Superior temporal gyrus (tissue), 1 donor: ENCODE results near the gene FRMPD4.
"Not testable (repeated sequence)": the region's sequence is repeated elsewhere in the genome, so short reads cannot be mapped to it uniquely, and the experiment has no call there.

Experiments
- DNase-seq: peaks from one replicate; pipeline ENCODE4 v3.0.0-alpha.2; 2016; ENCODE audit errors: extremely low spot score

FRMPD4 gene

DNA sequence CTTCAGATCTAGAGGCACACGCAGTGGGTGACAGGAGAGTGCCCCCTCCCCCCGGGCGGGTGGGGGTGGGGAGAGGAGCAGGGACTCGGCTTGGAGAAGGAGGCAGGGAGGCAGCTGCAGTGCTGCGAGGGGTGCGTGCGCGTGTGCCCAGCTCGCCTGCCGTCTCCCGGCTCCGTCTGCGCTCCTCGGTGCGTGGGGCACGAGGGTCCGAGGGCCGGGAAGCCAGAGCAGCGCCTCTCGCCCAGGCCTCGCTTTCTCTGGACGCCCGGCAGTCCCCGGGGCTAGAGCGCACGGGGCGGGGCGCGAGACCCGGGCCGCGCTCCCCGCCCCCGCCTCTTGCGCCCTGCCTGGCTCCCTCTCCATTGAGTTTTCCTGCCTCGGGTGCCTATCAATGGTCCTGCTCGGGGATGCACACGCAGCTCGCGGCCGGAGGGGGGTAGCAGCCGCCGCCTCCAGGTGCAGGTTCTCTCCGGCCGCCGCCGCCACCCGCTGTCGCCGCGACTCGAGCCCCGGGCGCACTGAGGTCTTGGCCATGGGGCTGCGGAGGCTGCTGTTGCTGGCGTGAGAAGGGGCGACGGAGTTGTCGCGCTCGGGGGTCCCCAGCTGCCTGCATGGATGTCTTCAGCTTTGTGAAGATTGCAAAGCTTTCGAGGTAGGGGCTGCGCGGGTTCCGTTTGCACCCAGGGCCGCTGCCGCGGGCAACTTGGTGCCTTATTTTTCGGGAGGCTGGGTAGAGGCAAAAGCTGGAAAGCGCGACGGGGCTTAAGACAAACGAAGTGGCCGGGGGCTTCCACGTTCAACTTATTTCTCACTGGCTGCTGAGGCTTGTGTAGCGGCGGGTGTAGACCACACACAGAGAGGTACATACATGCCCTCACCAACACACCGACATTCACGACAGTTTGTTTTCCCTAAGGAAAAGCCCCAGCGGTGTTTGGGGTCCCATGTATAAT lies at the start of gene FRMPD4:
TSS of gene FRMPD4 (plus strand) at position 113 of the 953 bp plus-strand sequence. CDS start at position 612, 499 bp downstream.
- DNase-seq = no peak

DNA sequence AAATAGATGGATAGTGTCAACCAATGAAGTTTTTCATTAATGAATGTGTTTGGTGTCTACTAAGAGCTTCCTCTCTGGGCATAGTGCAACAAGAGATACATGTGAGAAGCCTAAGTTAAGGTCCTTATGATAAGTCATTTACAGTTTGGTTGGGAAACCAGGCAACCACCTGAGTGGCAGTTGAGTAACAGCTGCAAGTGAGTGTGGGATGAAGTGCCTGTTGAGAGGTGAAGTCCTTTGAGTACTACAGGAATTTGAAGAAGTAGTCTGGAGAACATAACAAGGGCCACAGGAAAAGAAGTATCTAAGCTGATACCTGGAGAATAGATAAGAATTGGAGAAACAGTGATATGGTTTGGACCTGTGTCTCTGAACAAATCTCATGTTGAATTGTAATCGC lies 48.5 kb upstream of the FRMPD4 start:
- DNase-seq = no peak

DNA sequence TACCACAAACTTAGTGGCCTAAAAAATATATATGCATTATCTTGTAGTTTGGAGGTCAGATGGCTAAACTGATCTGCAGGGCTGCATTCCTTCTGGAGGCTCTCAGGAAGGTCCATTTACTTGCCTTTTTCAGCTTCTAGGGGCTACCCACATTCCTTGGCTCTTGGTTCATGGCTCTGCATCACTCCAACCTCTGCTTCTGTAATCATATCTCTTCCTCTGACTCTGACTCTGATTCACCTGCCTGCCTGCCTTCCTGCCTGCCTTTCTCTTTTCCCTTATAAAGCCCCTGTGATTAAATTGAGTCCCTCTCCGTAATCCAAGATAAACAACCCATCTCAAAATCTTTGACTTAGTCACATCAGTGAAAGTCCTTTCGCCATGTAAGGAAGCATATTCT lies 25.0 kb upstream of the FRMPD4 start:
- no peak for DNase-seq

DNA sequence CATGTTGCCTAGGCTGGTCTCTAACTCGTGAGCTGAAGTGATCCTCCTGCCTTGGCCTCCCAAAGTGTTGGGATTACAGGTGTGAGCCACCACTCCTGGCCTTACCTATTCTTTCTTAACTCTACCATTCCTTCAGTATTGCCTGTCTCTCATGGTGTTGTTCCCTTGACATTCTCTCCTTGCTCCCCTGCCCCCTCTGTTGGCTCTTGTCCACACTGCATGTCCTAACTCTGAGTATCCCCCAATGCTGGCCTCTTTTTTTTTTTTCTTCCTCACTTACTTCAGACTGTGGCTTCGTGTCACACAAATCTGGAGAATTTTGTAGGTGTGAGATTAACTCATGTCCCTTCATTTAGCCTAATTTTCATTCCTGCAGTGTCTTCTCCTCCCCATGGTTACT lies 22.9 kb upstream of the FRMPD4 start:
- no peak for DNase-seq

DNA sequence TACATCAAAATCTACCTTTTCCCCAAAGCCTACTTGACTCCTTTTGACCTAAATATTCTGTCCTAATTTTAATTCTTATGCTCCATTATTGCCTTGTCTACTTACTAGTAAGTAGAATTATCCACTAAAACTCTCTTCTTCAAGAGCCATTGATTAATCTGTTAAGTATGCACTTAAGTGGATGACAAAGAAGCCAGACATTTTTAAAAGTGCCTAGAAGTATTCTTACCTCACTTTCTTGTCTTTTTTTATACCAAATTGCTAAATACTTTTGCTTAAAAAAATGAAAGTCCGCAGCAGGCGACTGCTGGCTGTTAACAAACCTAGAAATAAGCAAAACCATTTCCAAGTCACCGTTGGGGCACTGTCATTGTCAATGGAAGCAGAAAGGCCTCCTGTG lies 20.1 kb upstream of the FRMPD4 start:
- no peak for DNase-seq

DNA sequence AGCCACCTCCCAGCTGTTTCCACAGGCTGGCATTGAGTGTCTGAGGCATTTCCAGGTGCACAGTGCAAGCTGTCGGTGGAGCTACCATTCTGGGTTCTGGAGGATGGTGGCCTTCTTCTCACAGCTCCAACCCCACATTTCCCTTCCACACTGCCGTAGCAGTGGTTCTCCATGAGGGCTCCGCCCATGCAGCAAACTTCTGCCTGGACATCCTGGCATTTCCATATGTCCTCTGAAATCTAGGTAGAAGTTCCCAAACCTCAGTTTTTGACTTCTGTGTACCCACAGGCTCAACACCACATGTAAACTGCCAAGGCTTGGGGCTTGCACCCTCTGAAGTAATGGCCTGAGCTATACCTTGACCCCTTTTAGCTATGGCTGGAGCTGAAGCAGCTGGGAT lies 10.3 kb upstream of the FRMPD4 start:
- no peak for DNase-seq

- DNase-seq = no peak
These were observed 317 bp upstream of the FRMPD4 start for GRCh38 chrX:12137951-12138360.

DNA sequence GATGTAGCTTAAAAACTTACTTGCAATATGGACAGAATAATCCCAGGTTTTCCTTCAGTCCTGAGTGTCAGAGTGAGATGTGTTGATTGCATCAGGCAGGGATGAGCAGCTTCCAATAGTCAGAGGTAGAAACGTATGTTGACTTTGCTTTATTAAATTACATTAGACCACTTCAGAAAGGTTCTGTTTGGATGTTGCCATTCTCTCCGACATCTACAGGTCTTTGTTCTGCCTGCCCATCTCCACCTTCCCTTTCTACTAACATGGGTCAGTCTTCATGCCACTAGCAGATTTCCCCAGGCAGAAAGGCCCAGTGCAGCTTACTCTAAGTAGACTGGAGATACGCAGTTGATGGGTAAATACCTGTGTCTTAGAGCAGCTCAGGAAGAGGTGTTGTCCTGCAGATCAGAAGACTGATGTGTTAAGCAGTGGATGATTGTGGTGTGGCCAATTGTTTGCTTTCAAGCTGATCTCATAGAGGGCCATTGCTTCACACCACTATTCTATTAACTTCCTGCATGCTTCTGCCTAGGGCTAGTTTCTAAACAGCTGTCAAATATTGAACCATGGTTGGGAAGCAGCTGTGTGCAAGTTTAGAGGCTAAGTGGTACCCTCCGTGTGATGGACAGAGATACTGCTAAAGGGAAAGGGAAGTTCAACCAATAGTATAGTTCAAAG lies 1.8 kb downstream of the FRMPD4 start:
- DNase-seq = no peak

DNA sequence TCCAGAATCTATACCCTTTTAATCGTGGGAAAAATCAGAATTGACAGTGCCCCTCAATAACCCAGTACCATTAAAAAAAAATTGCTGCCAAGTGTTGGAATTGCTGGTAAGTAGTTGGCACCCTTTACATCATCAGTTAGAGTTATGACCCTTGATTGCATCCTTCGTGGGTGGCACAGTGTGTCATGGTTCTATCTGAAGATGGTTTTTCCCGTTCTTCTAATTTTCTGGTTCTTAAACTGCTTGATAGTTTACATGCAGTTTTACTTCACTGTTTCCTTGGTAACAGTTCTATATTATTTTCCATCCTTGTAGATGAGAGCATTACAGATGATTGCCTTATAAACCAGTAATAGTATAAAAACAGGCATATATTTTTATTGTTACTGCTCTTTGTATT lies 3.2 kb downstream of the FRMPD4 start:
- DNase-seq = no peak

- DNase-seq = no peak
These were observed 4.4 kb downstream of the FRMPD4 start for GRCh38 chrX:12142661-12143060.

DNA sequence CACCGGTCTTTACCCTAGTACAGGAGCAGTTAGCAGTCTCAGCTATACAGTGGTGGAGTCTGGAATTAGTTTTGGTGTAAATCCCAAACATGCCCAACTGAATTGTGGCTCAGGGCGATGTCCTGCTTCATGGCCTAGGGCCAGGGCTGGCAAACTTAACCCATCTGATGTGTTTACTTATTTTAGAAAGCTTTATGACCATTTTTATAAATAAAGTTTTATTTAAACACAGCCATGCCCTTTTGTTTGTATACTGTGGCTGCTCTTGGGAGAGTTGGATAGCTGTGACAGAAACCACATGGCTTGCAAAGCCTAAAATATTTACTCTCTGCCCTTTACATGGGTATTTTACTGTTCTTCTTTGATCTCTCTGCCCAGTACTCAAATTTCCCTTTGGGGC lies 7.1 kb downstream of the FRMPD4 start:
- no peak for DNase-seq

- DNase-seq = no peak
These were observed 11.6 kb downstream of the FRMPD4 start for GRCh38 chrX:12149670-12150407.

DNA sequence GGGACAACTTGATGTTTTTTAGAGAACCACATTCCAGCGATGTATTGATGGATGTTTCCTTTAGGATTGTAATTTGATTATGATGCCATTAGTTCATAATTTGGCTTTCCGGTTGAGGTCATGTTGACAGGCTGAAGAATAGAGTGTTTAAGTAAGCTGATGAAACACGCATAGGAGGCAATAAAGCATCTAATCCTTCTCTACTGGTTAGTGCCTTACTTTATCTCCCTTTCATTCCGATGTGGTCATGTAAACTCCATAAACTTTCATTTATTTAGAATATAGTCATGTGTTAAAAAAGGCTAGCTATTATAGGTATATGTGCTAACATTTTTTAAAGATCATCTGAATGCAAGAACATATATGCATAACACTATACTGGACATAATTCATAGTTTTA lies 15.0 kb downstream of the FRMPD4 start:
- no peak for DNase-seq

GRCh38 chrX:12153741-12154140 lies 15.5 kb downstream of the FRMPD4 start:
- DNase-seq = no peak

DNA sequence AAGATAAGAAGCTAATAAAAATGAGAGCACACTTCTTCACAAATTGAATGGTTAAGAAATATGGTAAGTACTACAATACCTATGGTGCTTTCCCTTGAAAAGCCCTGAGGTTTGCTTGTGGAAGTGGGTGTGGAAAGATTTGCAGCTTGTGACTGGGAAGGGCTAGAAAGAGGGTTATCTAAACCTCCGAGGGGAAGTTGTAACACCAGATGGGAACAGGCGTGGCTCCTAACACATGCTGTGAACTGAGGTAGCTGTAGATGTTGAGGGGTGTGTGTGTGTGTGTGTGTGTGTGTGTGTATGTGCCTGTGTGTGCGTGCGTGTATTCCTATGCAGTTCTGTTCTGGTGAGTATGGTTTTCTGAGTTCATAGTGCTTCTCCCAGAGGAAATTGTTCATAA lies 21.5 kb downstream of the FRMPD4 start:
- no peak for DNase-seq

- no peak for DNase-seq
These were observed 24.1 kb downstream of the FRMPD4 start for GRCh38 chrX:12162420-12162819.

GRCh38 chrX:12164180-12164579 lies 25.9 kb downstream of the FRMPD4 start:
- not testable (repeated sequence) for DNase-seq

DNA sequence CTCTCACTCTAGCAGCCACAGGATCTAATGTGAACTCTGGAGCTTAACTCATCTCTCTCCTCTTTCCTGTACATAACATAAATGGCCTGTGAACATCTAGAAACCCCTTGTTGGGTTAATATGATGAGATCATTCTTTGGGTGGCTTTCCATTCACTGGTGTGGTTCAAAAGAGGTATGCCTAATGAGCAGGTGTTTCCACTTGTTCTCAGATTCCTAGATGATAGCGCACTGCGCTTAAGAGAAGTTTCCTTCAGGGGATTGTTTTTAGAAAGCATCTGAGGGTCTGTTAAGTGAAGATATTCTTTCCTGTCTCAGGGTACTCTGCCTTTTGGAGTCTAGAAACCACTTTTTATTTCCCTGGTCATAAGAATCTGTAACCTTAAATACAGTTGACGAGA lies 32.5 kb downstream of the FRMPD4 start:
- no peak for DNase-seq

GRCh38 chrX:12174358-12174757 lies 36.1 kb downstream of the FRMPD4 start:
- no peak for DNase-seq

DNA sequence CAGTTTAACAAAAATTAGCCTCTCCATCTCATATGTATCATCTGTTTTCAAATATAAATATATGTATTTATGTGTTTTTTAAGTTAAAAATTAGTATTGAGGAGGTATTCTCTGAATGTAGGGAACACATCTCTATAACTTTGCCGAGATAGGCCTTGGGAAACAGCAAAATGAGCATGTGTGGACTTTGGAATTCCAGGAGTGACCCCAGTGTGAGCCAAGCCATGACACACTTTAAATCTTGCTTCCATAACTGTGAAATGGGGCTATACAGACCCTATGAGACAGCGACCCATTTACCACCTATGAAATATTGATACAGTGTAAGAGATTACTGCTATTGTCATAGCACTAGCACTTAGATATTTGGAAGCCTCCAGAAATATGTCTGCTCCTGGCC lies 58.8 kb downstream of the FRMPD4 start:
- no peak for DNase-seq

DNA sequence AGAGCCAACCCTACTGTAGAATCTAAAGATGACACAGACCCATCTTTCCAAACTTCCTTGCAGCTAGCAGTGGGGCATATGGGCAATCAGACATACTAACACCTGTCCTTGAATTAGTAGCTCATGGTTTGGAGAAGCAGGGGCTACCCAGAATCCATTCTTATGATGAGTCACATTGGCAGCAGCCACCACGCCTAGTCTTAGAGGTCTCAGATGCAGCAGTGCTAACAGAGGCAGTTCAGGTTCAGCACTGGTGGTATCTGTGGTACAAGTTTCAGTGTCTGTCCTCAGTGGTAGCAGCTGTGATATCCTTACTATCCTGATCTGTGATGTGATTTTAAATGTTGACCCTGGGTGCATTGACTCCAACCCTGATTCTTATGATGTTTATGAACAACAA lies 68.1 kb downstream of the FRMPD4 start:
- no peak for DNase-seq

- DNase-seq = no peak
These were observed 72.0 kb downstream of the FRMPD4 start for GRCh38 chrX:12210196-12210815.
